GM19452 (cell line): ENCODE results near the gene SLC5A10.
"Not testable (repeated sequence)": the region's sequence is repeated elsewhere in the genome, so short reads cannot be mapped to it uniquely, and the experiment has no call there.

Source experiments
- ATAC-seq: cut with Tn5 transposase; IDR thresholded peaks from one replicate; pipeline ENCODE4 v1.9.1; 2021; ENCODE audit not compliant: unreplicated experiment

SLC5A10 gene

GRCh38 chr17:18946536-18946935 lies 5.4 kb upstream of the SLC5A10 start:
- ATAC-seq: no peak

- no peak for ATAC-seq
These were observed 4.1 kb upstream of the SLC5A10 start for GRCh38 chr17:18947866-18948265.

- no peak for ATAC-seq
These were observed 3.4 kb upstream of the SLC5A10 start for GRCh38 chr17:18948476-18949006.

GRCh38 chr17:18949566-18949965 lies 2.4 kb upstream of the SLC5A10 start:
- ATAC-seq: no peak

- no peak for ATAC-seq
These were observed 1.6 kb upstream of the SLC5A10 start for GRCh38 chr17:18950346-18950745.

GRCh38 chr17:18950944-18951905 lies 740 bp upstream of the SLC5A10 start:
- ATAC-seq: no peak

GRCh38 chr17:18953231-18953728 lies 1.3 kb downstream of the SLC5A10 start:
- no peak for ATAC-seq

GRCh38 chr17:18954321-18954720 lies 2.4 kb downstream of the SLC5A10 start:
- no peak for ATAC-seq

- no peak for ATAC-seq
These were observed 3.0 kb downstream of the SLC5A10 start for GRCh38 chr17:18955009-18955408.

- ATAC-seq: not testable (repeated sequence)
These were observed 4.1 kb downstream of the SLC5A10 start for GRCh38 chr17:18956021-18956420.

- ATAC-seq: no peak
These were observed 4.6 kb downstream of the SLC5A10 start for GRCh38 chr17:18956581-18956980.

GRCh38 chr17:18957831-18958230 lies 5.9 kb downstream of the SLC5A10 start:
- no peak for ATAC-seq

GRCh38 chr17:18958611-18959010 lies 6.6 kb downstream of the SLC5A10 start:
- ATAC-seq: no peak

- no peak for ATAC-seq
These were observed 7.3 kb downstream of the SLC5A10 start for GRCh38 chr17:18959071-18959844.

GRCh38 chr17:18959845-18960240 lies 7.9 kb downstream of the SLC5A10 start:
- no peak for ATAC-seq

GRCh38 chr17:18960241-18960665 lies 8.3 kb downstream of the SLC5A10 start:
- no peak for ATAC-seq

GRCh38 chr17:18960803-18961511 lies 9.0 kb downstream of the SLC5A10 start:
- ATAC-seq: no peak

GRCh38 chr17:18961634-18962493 lies 9.9 kb downstream of the SLC5A10 start:
- no peak for ATAC-seq

- no peak for ATAC-seq
These were observed 10.5 kb downstream of the SLC5A10 start for GRCh38 chr17:18962494-18962815.
